Measurements from ENCODE around the gene IQSEC3. TPM values are rescaled to one million over a fixed set of nuclear protein-coding genes. Genes with fewer than 3 reads are reported as not detected.

The IQSEC3 gene
- total RNA-seq, 1 experiment from 2014 or later: not detected

GRCh38 chr12:108594-108993 lies 42.0 kb downstream of the IQSEC3 start:
- no peak for DNase-seq (ENCODE audit: extremely low read depth, low read depth)

- no peak for DNase-seq (ENCODE audit: extremely low read depth, low read depth)
These were observed 42.9 kb downstream of the IQSEC3 start for GRCh38 chr12:109446-109845.

GRCh38 chr12:109872-110271 lies 43.3 kb downstream of the IQSEC3 start:
- DNase-seq (ENCODE audit: extremely low read depth, low read depth): no peak

- no peak for DNase-seq (ENCODE audit: extremely low read depth, low read depth)
These were observed 45.3 kb downstream of the IQSEC3 start for GRCh38 chr12:111699-112493.

- no peak for DNase-seq (ENCODE audit: extremely low read depth, low read depth)
These were observed 46.8 kb downstream of the IQSEC3 start for GRCh38 chr12:113347-113746.

GRCh38 chr12:114626-115211 lies 48.2 kb downstream of the IQSEC3 start:
- DNase-seq (ENCODE audit: extremely low read depth, low read depth): no peak

GRCh38 chr12:115518-115917 lies 49.0 kb downstream of the IQSEC3 start:
- no peak for DNase-seq (ENCODE audit: extremely low read depth, low read depth)

GRCh38 chr12:115960-116915 lies 49.7 kb downstream of the IQSEC3 start:
- DNase-seq (ENCODE audit: extremely low read depth, low read depth): no peak

- DNase-seq (ENCODE audit: extremely low read depth, low read depth): no peak
These were observed 50.7 kb downstream of the IQSEC3 start for GRCh38 chr12:117311-117710.

- DNase-seq (ENCODE audit: extremely low read depth, low read depth): no peak
These were observed 51.3 kb downstream of the IQSEC3 start for GRCh38 chr12:117816-118345.

GRCh38 chr12:118591-118990 lies 52.0 kb downstream of the IQSEC3 start:
- DNase-seq (ENCODE audit: extremely low read depth, low read depth): no peak

- no peak for DNase-seq (ENCODE audit: extremely low read depth, low read depth)
These were observed 54.4 kb downstream of the IQSEC3 start for GRCh38 chr12:120951-121350.

- DNase-seq (ENCODE audit: extremely low read depth, low read depth): no peak
These were observed 55.1 kb downstream of the IQSEC3 start for GRCh38 chr12:121647-122046.

- no peak for DNase-seq (ENCODE audit: extremely low read depth, low read depth)
These were observed 58.5 kb downstream of the IQSEC3 start for GRCh38 chr12:125075-125474.

- no peak for DNase-seq (ENCODE audit: extremely low read depth, low read depth)
These were observed 59.0 kb downstream of the IQSEC3 start for GRCh38 chr12:125566-125965.

GRCh38 chr12:128079-128478 lies 61.5 kb downstream of the IQSEC3 start:
- no peak for DNase-seq (ENCODE audit: extremely low read depth, low read depth)

GRCh38 chr12:129001-129400 lies 62.4 kb downstream of the IQSEC3 start:
- DNase-seq (ENCODE audit: extremely low read depth, low read depth): no peak

GRCh38 chr12:130519-130918 lies 64.0 kb downstream of the IQSEC3 start:
- DNase-seq (ENCODE audit: extremely low read depth, low read depth): no peak

- DNase-seq (ENCODE audit: extremely low read depth, low read depth): no peak
These were observed 64.4 kb downstream of the IQSEC3 start for GRCh38 chr12:131008-131407.

GRCh38 chr12:131732-132495 lies 65.3 kb downstream of the IQSEC3 start:
- no peak for DNase-seq (ENCODE audit: extremely low read depth, low read depth)
